GM12878 (cell line): ENCODE data around the gene CALD1. TPM values are rescaled to one million over a fixed set of nuclear protein-coding genes. Genes with fewer than 3 reads are reported as not detected.

Experiments used
- ATAC-seq: fragments of 200-7000 bp; cut with Tn5 transposase; 3 replicates; pipeline ENCODE4 v1.9.1; 2020; ENCODE audit warnings: mild to moderate bottlenecking, moderate library complexity
- BruUV-seq: library from RNA; stranded (reverse); fragments of 400-500 nt; replicated peaks from 2 replicates; lab custom pipeline; 2021; lab: Mats Ljungman, UMichigan
- CTCF ChIA-PET: fragments of 300-600 bp; sonication (Branson Sonifier 250); formaldehyde crosslinking; extraction: SDS; loops from one replicate; lab custom pipeline; 2021; ENCODE audit warnings: inconsistent platforms; lab: Yijun Ruan, JAX
- POLR2A ChIA-PET: fragments of 350-600 bp; formaldehyde crosslinking; extraction: SDS; loops from one replicate; lab custom pipeline; 2021; ENCODE audit warnings: inconsistent platforms; lab: Charles Lee
- RAD21 ChIA-PET: fragments of 300-600 bp; sonication (Branson Sonifier 250); formaldehyde crosslinking; loops from one replicate; lab custom pipeline; 2023; ENCODE audit warnings: antibody characterized with exemption; ENCODE audit not compliant: unreplicated experiment; lab: Charles Lee
- SMC1A ChIA-PET: fragments of 300-600 bp; sonication (Branson Sonifier 250); formaldehyde crosslinking; loops from one replicate; lab custom pipeline; 2023; ENCODE audit not compliant: unreplicated experiment, uncharacterized antibody; lab: Charles Lee
- DNase-seq: peaks from one replicate; pipeline ENCODE4 v3.0.0-alpha.2; 2011; ENCODE audit warnings: low read depth, low spot score
- FAIRE-seq: peaks from 3 replicates; lab custom pipeline; 2011; peaks lifted over from hg19 to GRCh38; lab: Jason Lieb, UNC
- H2AFZ ChIP-seq: 2 replicates; pipeline ENCODE4 v1.6.0; 2011; ENCODE audit warnings: low read depth, low read length, control low read depth; ENCODE audit not compliant: control insufficient read depth
- H3K27ac ChIP-seq: 2 replicates; pipeline ENCODE4 v1.5.1; 2011; ENCODE audit warnings: control low read depth; ENCODE audit not compliant: control insufficient read depth, insufficient read depth
- H3K27me3 ChIP-seq, 2 experiments: replicated peaks in 1 of 2; 2 replicates each; pipeline versions ENCODE4 v1.6.0 to v1.6.1; 2011; ENCODE audit warnings: low read length in 1 of 2; ENCODE audit not compliant: control insufficient read depth in 2 of 2, insufficient read depth in 2 of 2
- H3K36me3 ChIP-seq, 2 experiments: 2 replicates each; pipeline ENCODE4 v1.5.1; 2011; ENCODE audit warnings: low read length in 1 of 2; ENCODE audit not compliant: control insufficient read depth in 2 of 2, insufficient read depth in 2 of 2
- H3K4me1 ChIP-seq: 2 replicates; pipeline ENCODE4 v1.6.1; 2011; ENCODE audit warnings: mild to moderate bottlenecking, low read length, moderate library complexity, mixed read lengths; ENCODE audit not compliant: control insufficient read depth, insufficient read depth
- H3K4me2 ChIP-seq: 2 replicates; pipeline ENCODE4 v1.6.0; 2011; ENCODE audit warnings: control low read depth; ENCODE audit not compliant: control insufficient read depth, insufficient read depth
- H3K4me3 ChIP-seq: fragments of 200-600 bp; sonication (generic); 2 replicates; pipeline ENCODE4 v1.5.1; 2016
- H3K79me2 ChIP-seq: 2 replicates; pipeline ENCODE4 v1.6.0; 2011; ENCODE audit warnings: low read length; ENCODE audit not compliant: control insufficient read depth, insufficient read depth
- H3K9ac ChIP-seq: 2 replicates; pipeline ENCODE4 v1.8.0; 2011; ENCODE audit warnings: low read length, control low read depth, mixed read lengths; ENCODE audit not compliant: control insufficient read depth, insufficient read depth
- H3K9me3 ChIP-seq: replicated peaks from 3 replicates; pipeline ENCODE4 v1.5.1; 2011; ENCODE audit warnings: mild to moderate bottlenecking, low read length; ENCODE audit not compliant: control insufficient read depth, insufficient read depth
- H4K20me1 ChIP-seq: 2 replicates; pipeline ENCODE4 v1.6.0; 2011; ENCODE audit not compliant: control insufficient read depth, insufficient read depth
- BCL11A ChIP-seq: IDR thresholded peaks from 2 replicates; pipeline ENCODE4 v1.6.1; 2011; ENCODE audit warnings: low read depth, low read length
- ESRRA ChIP-seq: IDR thresholded peaks from 2 replicates; pipeline ENCODE4 v1.6.1; 2012; ENCODE audit warnings: mild to moderate bottlenecking, low read length, improper control_type of control experiment
- ETV6 ChIP-seq, 2 experiments: fragments of 450-650 bp in 1 of 2; IDR thresholded peaks in 1 of 2; conservative IDR thresholded peaks in 1 of 2; 2 replicates each; pipeline ENCODE4 v1.6.1; 2014; ENCODE audit warnings: antibody characterized with exemption in 1 of 2, borderline replicate concordance in 1 of 2, low read depth in 1 of 2, mild to moderate bottlenecking in 1 of 2, moderate library complexity in 1 of 2
- NFYB ChIP-seq: IDR thresholded peaks from 2 replicates; pipeline ENCODE4 v1.6.1; 2011; ENCODE audit warnings: low read depth, mild to moderate bottlenecking, low read length, improper control_type of control experiment, moderate library complexity; ENCODE audit not compliant: insufficient read depth
- NR2F1 ChIP-seq: fragments of 450-650 bp; conservative IDR thresholded peaks from 2 replicates; pipeline ENCODE4 v1.6.1; 2017; ENCODE audit warnings: mild to moderate bottlenecking
- PRDM15 ChIP-seq: fragments of 450-650 bp; formaldehyde crosslinking; IDR thresholded peaks from 2 replicates; pipeline ENCODE4 v1.4.0; 2020; ENCODE audit warnings: mild to moderate bottlenecking, moderate library complexity
- SP1 ChIP-seq: IDR thresholded peaks from one replicate; pipeline ENCODE4 v1.6.1; 2011; ENCODE audit warnings: low read depth, low read length
- SRF ChIP-seq, 2 experiments: IDR thresholded peaks; 2 replicates each; pipeline ENCODE4 v1.6.1; 2011; ENCODE audit warnings: low read depth in 2 of 2, low read length in 2 of 2, mild to moderate bottlenecking in 1 of 2, moderate library complexity in 1 of 2
- ZNF622 ChIP-seq: fragments of 450-650 bp; IDR thresholded peaks from 2 replicates; pipeline ENCODE4 v1.6.1; 2017; ENCODE audit warnings: mild to moderate bottlenecking, inconsistent platforms
- WGBS: methylation state at CpG from one replicate; pipeline ENCODE4 v1.1.6; 2016; ENCODE audit warnings: low lambda C conversion rate; ENCODE audit not compliant: insufficient replicate concordance, insufficient coverage; ENCODE audit errors: missing lambda C conversion rate; 5-methylcytosine and 5-hydroxymethylcytosine counted together
- in situ Hi-C: fragments of 300-500 bp; cut with MboI; formaldehyde crosslinking; loops from 9 replicates; pipeline ENCODE4 v1.14.3; 2018; ENCODE audit warnings: mixed read lengths
- intact Hi-C: fragments of 100-400 bp; cut with micrococcal nuclease; formaldehyde crosslinking; loops from one replicate; pipeline ENCODE4 v1.14.2; 2022; ENCODE audit not compliant: unreplicated experiment
- polyA plus RNA-seq, 11 experiments: library from polyadenylated mRNA; depleted of rRNA in 4 of 11; unstranded in 6 of 11; stranded (reverse) in 5 of 11; fragments of >200 nt; fragmentation: Nextera tagmentation in 4 of 11; fragmentation: Illumina TruSeq in 1 of 11; extraction: Ambion mirVana in 4 of 11; extraction: Trizol in 1 of 11; gene quantifications; 1 replicate in 1 of 11; 2 replicates in 10 of 11; pipeline versions ENCODE4 v1.2.1 to v1.2.3, GENCODE V29; 2011 to 2016; ENCODE audit warnings: inconsistent platforms in 2 of 11, missing spikeins in 2 of 11, low read depth in 1 of 11
- total RNA-seq, 4 experiments: library from RNA; depleted of rRNA in 3 of 4; stranded (reverse); fragments of >200 nt in 3 of 4; fragmentation: Illumina TruSeq in 1 of 4; extraction: Trizol in 1 of 4; gene quantifications; 2 replicates each; pipeline versions ENCODE4 v1.2.1 to v1.2.3, GENCODE V29; 2013 to 2021
- TF ChIP-seq, protein P1 (sequence below): fragments of 450-650 bp; IDR thresholded peaks from 2 replicates; pipeline ENCODE4 v1.6.1; 2018; ENCODE audit warnings: mild to moderate bottlenecking, low read depth, moderate library complexity; ENCODE audit not compliant: partially characterized antibody
- TF ChIP-seq, protein P2 (sequence below): fragments of 450-650 bp; IDR thresholded peaks from 2 replicates; pipeline ENCODE4 v1.6.1; 2016; ENCODE audit warnings: mild to moderate bottlenecking
- TF ChIP-seq, protein P3 (sequence below): IDR thresholded peaks from 2 replicates; pipeline ENCODE4 v1.6.1; 2011; ENCODE audit warnings: low read depth, low read length, improper control_type of control experiment, borderline replicate concordance

The CALD1 gene
- total and polyA plus RNA-seq, 10 of the 15 experiments (the other 5 are each of a cell fraction or from before 2014, with no cell fraction given), result 0.03 to 1.3 (median 0.22) TPM

DNA sequence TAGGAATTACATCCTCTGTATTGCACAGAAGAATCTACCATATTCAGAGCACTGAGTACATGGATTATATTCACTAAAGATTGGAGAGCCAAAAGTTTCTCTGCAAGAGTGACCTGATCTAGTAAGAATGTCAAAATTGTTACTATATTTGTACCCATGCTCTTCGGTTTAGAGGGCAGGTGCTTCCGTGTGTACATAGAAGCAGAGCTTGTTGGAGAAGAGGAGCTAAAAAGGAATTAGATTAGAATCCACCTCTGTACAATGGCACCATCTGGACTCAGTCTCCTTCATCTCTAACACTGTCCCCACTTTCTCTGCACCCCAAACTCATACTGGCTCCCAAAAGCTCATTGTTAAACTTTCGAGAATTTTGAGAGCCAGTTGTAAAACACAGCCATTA, 8.3 kb downstream of the CALD1 start:
- ATAC-seq (no peak), DNase-seq (no peak), FAIRE-seq (no peak)
- H3K79me2 ChIP-seq, result no peaks in the 10 kb centered on the region
- H3K27me3 ChIP-seq, result no peaks in the 10 kb centered on the region; a peak in 2 of 4 replicates
- intact Hi-C loops, result no loop called here
- no peak overlapping the region for H3K27ac ChIP-seq
- no TSS peak for BruUV-seq
- H3K4me3 ChIP-seq, result no peak overlapping the region
- H3K9me3 ChIP-seq, result no peaks in the 10 kb centered on the region
- no peak overlapping the region for H3K9ac ChIP-seq
- no peaks in the 10 kb centered on the region for H3K36me3 ChIP-seq
- ChIA-PET POLR2A (interaction anchor here (0.6 kb wide), 1 partner anchor 123 kb away, joined by 3 read pairs; no protein-coding TSS in a partner anchor), SMC1A (interaction anchor here (1.1 to 1.2 kb wide), 2 partner anchors 8 to 25 kb away, joined by 3 read pairs; no protein-coding TSS in a partner anchor), RAD21 (no interaction called here), CTCF (interaction anchor here (1.1 kb wide), 1 partner anchor 19 kb away, joined by 3 read pairs; no protein-coding TSS in a partner anchor)
- H3K4me2 ChIP-seq, result no peak overlapping the region
- no peak overlapping the region for H2AFZ ChIP-seq
- in situ Hi-C loops, result no loop called here
- no peak for TF ChIP-seq ETV6 (conservative IDR thresholded peaks at IDR 0.05 in 1 of 2, IDR thresholded peaks at IDR 0.05 in 1 of 2; ENCODE audit: borderline replicate concordance in 1 of 2, low read depth in 1 of 2)
- TF ChIP-seq ESRRA, result no peak
- TF ChIP-seq SP1, result no peak
- TF ChIP-seq, protein P1, sequence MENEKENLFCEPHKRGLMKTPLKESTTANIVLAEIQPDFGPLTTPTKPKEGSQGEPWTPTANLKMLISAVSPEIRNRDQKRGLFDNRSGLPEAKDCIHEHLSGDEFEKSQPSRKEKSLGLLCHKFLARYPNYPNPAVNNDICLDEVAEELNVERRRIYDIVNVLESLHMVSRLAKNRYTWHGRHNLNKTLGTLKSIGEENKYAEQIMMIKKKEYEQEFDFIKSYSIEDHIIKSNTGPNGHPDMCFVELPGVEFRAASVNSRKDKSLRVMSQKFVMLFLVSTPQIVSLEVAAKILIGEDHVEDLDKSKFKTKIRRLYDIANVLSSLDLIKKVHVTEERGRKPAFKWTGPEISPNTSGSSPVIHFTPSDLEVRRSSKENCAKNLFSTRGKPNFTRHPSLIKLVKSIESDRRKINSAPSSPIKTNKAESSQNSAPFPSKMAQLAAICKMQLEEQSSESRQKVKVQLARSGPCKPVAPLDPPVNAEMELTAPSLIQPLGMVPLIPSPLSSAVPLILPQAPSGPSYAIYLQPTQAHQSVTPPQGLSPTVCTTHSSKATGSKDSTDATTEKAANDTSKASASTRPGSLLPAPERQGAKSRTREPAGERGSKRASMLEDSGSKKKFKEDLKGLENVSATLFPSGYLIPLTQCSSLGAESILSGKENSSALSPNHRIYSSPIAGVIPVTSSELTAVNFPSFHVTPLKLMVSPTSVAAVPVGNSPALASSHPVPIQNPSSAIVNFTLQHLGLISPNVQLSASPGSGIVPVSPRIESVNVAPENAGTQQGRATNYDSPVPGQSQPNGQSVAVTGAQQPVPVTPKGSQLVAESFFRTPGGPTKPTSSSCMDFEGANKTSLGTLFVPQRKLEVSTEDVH, result no peak
- TF ChIP-seq BCL11A, result no peak
- TF ChIP-seq, protein P2, sequence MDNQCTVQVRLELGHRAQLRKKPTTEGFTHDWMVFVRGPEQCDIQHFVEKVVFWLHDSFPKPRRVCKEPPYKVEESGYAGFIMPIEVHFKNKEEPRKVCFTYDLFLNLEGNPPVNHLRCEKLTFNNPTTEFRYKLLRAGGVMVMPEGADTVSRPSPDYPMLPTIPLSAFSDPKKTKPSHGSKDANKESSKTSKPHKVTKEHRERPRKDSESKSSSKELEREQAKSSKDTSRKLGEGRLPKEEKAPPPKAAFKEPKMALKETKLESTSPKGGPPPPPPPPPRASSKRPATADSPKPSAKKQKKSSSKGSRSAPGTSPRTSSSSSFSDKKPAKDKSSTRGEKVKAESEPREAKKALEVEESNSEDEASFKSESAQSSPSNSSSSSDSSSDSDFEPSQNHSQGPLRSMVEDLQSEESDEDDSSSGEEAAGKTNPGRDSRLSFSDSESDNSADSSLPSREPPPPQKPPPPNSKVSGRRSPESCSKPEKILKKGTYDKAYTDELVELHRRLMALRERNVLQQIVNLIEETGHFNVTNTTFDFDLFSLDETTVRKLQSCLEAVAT, result no peak
- TF ChIP-seq NFYB, result no peak
- TF ChIP-seq NR2F1, result no peak
- TF ChIP-seq SRF (IDR thresholded peaks at IDR 0.05; ENCODE audit: low read depth in 2 of 2, low read length in 2 of 2), result no peak
- TF ChIP-seq, protein P3, sequence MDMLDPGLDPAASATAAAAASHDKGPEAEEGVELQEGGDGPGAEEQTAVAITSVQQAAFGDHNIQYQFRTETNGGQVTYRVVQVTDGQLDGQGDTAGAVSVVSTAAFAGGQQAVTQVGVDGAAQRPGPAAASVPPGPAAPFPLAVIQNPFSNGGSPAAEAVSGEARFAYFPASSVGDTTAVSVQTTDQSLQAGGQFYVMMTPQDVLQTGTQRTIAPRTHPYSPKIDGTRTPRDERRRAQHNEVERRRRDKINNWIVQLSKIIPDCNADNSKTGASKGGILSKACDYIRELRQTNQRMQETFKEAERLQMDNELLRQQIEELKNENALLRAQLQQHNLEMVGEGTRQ, result no peak
- no peak for TF ChIP-seq ZNF622
- no peak for TF ChIP-seq PRDM15 (CRISPR knock-in tag)
- no peaks in the 10 kb centered on the region for H4K20me1 ChIP-seq
- 61% methylated on average over 3 of the region's 3 CpGs for WGBS
- H3K4me1 ChIP-seq, result no peaks in the 10 kb centered on the region; the same call in 1 of the 2 replicates
